GM12891 (cell line): ENCODE results near the gene CREB5.

ENCODE experiments used
- POLR2A ChIP-seq: IDR thresholded peaks from 2 replicates; pipeline ENCODE4 v1.6.1; 2011; ENCODE audit warnings: low read depth, low read length, control low read depth
- TAF1 ChIP-seq: IDR thresholded peaks from 2 replicates; pipeline ENCODE4 v1.6.1; 2011; ENCODE audit warnings: low read depth, low read length, control low read depth

DNA sequence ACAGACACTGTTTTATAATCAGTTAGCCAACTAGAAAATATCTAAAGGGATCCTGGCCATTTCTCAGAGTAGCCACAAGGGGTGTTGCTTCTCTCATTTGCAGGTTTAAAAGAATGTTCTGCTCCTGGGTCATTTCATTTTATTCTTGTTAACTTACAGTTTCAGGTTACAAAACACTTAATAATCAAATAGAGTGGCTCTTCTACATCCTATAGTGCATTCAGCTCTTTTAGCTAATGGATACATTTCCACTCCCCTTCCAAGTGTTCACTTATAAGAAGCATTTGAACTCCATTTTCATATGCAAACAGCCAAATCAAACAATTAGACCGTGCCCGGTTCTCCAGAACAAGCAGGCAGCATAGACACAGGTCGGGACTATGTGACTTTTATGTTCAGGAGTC, 428.3 kb downstream of the CREB5 start:
- TF ChIP-seq POLR2A (no peak), TAF1 (no peak)
